Measurements from ENCODE around the gene THBS4.
"Not testable (repeated sequence)": the region's sequence is repeated elsewhere in the genome, so short reads cannot be mapped to it uniquely, and the experiment has no call there.

THBS4 gene

GRCh38 chr5:80076131-80077050 is 41.2 kb downstream of the THBS4 start:
- DNase-seq (ENCODE audit: low read depth in 2 of 2) = no peak

GRCh38 chr5:80077051-80077714 is 42.0 kb downstream of the THBS4 start:
- no peak for DNase-seq (ENCODE audit: low read depth in 2 of 2)

GRCh38 chr5:80078921-80079320 is 43.8 kb downstream of the THBS4 start:
- DNase-seq (ENCODE audit: low read depth in 2 of 2) = no peak

GRCh38 chr5:80082281-80082680 is 47.1 kb downstream of the THBS4 start:
- DNase-seq (ENCODE audit: low read depth in 2 of 2) = no peak

- peak in 1 of 2 donors; percentile 6 for DNase-seq (ENCODE audit: low read depth in 2 of 2)
Measured at GRCh38 chr5:80082731-80083100, 47.6 kb downstream of the THBS4 start.

- no peak for DNase-seq (ENCODE audit: low read depth in 2 of 2)
Measured at GRCh38 chr5:80083101-80083890, 48.1 kb downstream of the THBS4 start.

GRCh38 chr5:80090884-80091166 is 55.7 kb downstream of the THBS4 start:
- DNase-seq (ENCODE audit: low read depth in 2 of 2) = no peak

GRCh38 chr5:80091792-80092192 is 56.6 kb downstream of the THBS4 start:
- not testable (repeated sequence) for DNase-seq (ENCODE audit: low read depth in 2 of 2)

- no peak for DNase-seq (ENCODE audit: low read depth in 2 of 2)
Measured at GRCh38 chr5:80092486-80093107, 57.4 kb downstream of the THBS4 start.

- DNase-seq (ENCODE audit: low read depth in 2 of 2) = no peak
Measured at GRCh38 chr5:80093796-80094195, 58.6 kb downstream of the THBS4 start.

- no peak for DNase-seq (ENCODE audit: low read depth in 2 of 2)
Measured at GRCh38 chr5:80094236-80094738, 59.1 kb downstream of the THBS4 start.

GRCh38 chr5:80097451-80097850 is 62.3 kb downstream of the THBS4 start:
- DNase-seq (ENCODE audit: low read depth in 2 of 2) = no peak

- no peak for DNase-seq (ENCODE audit: low read depth in 2 of 2)
Measured at GRCh38 chr5:80101993-80102392, 66.8 kb downstream of the THBS4 start.

GRCh38 chr5:80103371-80103770 is 68.2 kb downstream of the THBS4 start:
- DNase-seq (ENCODE audit: low read depth in 2 of 2) = no peak

- DNase-seq (ENCODE audit: low read depth in 2 of 2) = no peak
Measured at GRCh38 chr5:80105698-80106439, 70.7 kb downstream of the THBS4 start.

- no peak for DNase-seq (ENCODE audit: low read depth in 2 of 2)
Measured at GRCh38 chr5:80106916-80107315, 71.8 kb downstream of the THBS4 start.

GRCh38 chr5:80109646-80110478 is 74.7 kb downstream of the THBS4 start:
- DNase-seq (ENCODE audit: low read depth in 2 of 2) = no peak

GRCh38 chr5:80111376-80111990 is 76.3 kb downstream of the THBS4 start:
- DNase-seq (ENCODE audit: low read depth in 2 of 2) = not testable (repeated sequence)

- DNase-seq (ENCODE audit: low read depth in 2 of 2) = no peak
Measured at GRCh38 chr5:80114860-80115259, 79.7 kb downstream of the THBS4 start.

- no peak for DNase-seq (ENCODE audit: low read depth in 2 of 2)
Measured at GRCh38 chr5:80116000-80116399, 80.9 kb downstream of the THBS4 start.
